ENCODE results near the gene COLEC12.
A peak's percentile ranks its signal among the peaks of the same experiment; 100 is the strongest.

The COLEC12 gene

GRCh38 chr18:382423-382984 is 118.0 kb downstream of the COLEC12 start:
- DNase-seq: no peak

GRCh38 chr18:379681-380330 is 120.7 kb downstream of the COLEC12 start:
- DNase-seq: no peak

- DNase-seq: no peak
Observed at GRCh38 chr18:378079-378478, 122.4 kb downstream of the COLEC12 start.

- DNase-seq: no peak
Observed at GRCh38 chr18:377088-377487, 123.4 kb downstream of the COLEC12 start.

- no peak for DNase-seq
Observed at GRCh38 chr18:376311-376710, 124.2 kb downstream of the COLEC12 start.

- no peak for DNase-seq
Observed at GRCh38 chr18:374721-375168, 125.8 kb downstream of the COLEC12 start.

GRCh38 chr18:373780-374179 is 126.7 kb downstream of the COLEC12 start:
- no peak for DNase-seq

- no peak for DNase-seq
Observed at GRCh38 chr18:371609-371982, 128.9 kb downstream of the COLEC12 start.

- DNase-seq: no peak
Observed at GRCh38 chr18:370751-371608, 129.5 kb downstream of the COLEC12 start.

- DNase-seq: no peak
Observed at GRCh38 chr18:369224-370015, 131.1 kb downstream of the COLEC12 start.

- no peak for DNase-seq
Observed at GRCh38 chr18:366466-367061, 133.9 kb downstream of the COLEC12 start.

GRCh38 chr18:365651-366050 is 134.8 kb downstream of the COLEC12 start:
- no peak for DNase-seq

GRCh38 chr18:364256-364826 is 136.2 kb downstream of the COLEC12 start:
- no peak for DNase-seq

- no peak for DNase-seq
Observed at GRCh38 chr18:363301-364085, 137.0 kb downstream of the COLEC12 start.

- peak; percentile 19 for DNase-seq
Observed at GRCh38 chr18:362311-363290, 137.9 kb downstream of the COLEC12 start.

- DNase-seq: peak; percentile 92
Observed at GRCh38 chr18:361941-362310, 138.6 kb downstream of the COLEC12 start.

GRCh38 chr18:361100-361732 is 139.3 kb downstream of the COLEC12 start:
- no peak for DNase-seq

GRCh38 chr18:360676-361075 is 139.8 kb downstream of the COLEC12 start:
- no peak for DNase-seq

- DNase-seq: no peak
Observed at GRCh38 chr18:356778-357177, 143.7 kb downstream of the COLEC12 start.

- DNase-seq: no peak
Observed at GRCh38 chr18:355678-356077, 144.8 kb downstream of the COLEC12 start.

Measured in amniotic stem cell (primary cell).